ENCODE measurements around the gene ALPL. TPM values are rescaled to one million over a fixed set of nuclear protein-coding genes. Genes with fewer than 3 reads are reported as not detected.

ALPL gene
- total RNA-seq, 2 experiments from 2014 or later, result not detected

GRCh38 chr1:21597753-21598152 is 88.5 kb downstream of the ALPL start:
- POLR2A ChIA-PET, result no interaction called here
- TF ChIP-seq CTCF (IDR thresholded peaks at IDR 0.05), result no peak
- Mint-ChIP-seq H3K27ac (no peak overlapping the region), H3K27me3 (no peaks in the 10 kb centered on the region), H3K4me3 (no peak overlapping the region), H3K36me3 (ENCODE audit: low read depth) (no peaks in the 10 kb centered on the region), H3K4me1 (ENCODE audit: low read depth) (no peaks in the 10 kb centered on the region), H3K9me3 (no peaks in the 10 kb centered on the region)
- intact Hi-C loops (cut with micrococcal nuclease), result no loop called here
- DNase-seq, result no peak
- ATAC-seq, result no peak
- CTCF ChIA-PET, result no interaction called here

DNA sequence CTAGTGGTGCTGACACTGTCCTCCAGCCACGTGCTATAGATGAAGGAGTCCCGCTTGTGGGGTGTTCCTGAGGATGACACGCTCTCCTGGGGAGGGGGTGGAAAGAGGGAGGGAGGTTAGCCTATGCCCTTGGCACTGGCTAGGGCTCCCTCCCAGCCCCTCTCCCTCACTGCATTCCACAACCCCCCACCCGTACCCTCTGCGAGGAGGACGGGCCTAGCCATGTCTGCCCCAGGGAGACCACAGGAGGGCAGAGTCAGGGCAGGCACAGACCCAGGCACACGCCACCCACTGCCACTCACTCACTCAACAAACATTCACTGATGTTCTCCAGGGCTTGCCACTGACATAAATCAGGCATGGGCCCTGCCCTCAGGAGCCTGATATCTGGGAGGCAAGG is 89.2 kb downstream of the ALPL start:
- Mint-ChIP-seq H3K36me3 (ENCODE audit: low read depth) (no peaks in the 10 kb centered on the region), H3K4me3 (no peak overlapping the region), H3K27me3 (no peaks in the 10 kb centered on the region), H3K27ac (no peak overlapping the region), H3K4me1 (ENCODE audit: low read depth) (no peaks in the 10 kb centered on the region), H3K9me3 (no peaks in the 10 kb centered on the region)
- intact Hi-C loops (cut with micrococcal nuclease), result no loop called here
- ATAC-seq (no peak), DNase-seq (no peak)
- TF ChIP-seq CTCF (IDR thresholded peaks at IDR 0.05), result no peak
- POLR2A ChIA-PET, result no interaction called here
- CTCF ChIA-PET, result no interaction called here

DNA sequence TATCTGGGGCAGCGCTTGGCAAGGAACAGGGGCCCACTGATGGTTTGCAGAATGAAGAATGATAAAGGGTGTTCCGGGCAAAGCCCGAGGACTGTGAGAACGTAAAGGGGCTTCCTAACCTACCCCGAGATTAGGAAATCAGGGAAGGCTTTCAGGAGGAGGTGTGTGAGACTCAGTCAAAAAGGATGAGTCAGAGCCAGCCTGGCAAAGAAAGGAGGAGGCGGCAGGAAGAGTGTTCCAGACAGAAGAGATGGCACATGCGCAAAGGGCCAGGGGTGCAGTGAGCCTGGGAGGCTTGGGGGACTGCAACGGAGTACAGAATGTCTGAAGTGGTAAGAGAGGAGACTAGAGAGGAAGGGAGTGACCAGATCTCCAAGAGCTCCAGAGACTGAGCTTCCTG is 89.7 kb downstream of the ALPL start:
- ATAC-seq (no peak), DNase-seq (no peak)
- ChIA-PET CTCF (no interaction called here), POLR2A (no interaction called here)
- no peak for TF ChIP-seq CTCF (IDR thresholded peaks at IDR 0.05)
- Mint-ChIP-seq H3K27ac (no peak overlapping the region), H3K9me3 (no peaks in the 10 kb centered on the region), H3K4me1 (ENCODE audit: low read depth) (no peaks in the 10 kb centered on the region), H3K27me3 (no peaks in the 10 kb centered on the region), H3K4me3 (no peak overlapping the region), H3K36me3 (ENCODE audit: low read depth) (no peaks in the 10 kb centered on the region)
- intact Hi-C loops (cut with micrococcal nuclease), result no loop called here

GRCh38 chr1:21599402-21599801 is 90.2 kb downstream of the ALPL start:
- DNase-seq, result no peak
- ChIA-PET POLR2A (no interaction called here), CTCF (no interaction called here)
- Mint-ChIP-seq H3K4me1 (ENCODE audit: low read depth) (no peaks in the 10 kb centered on the region), H3K27me3 (no peaks in the 10 kb centered on the region), H3K27ac (no peak overlapping the region), H3K9me3 (no peaks in the 10 kb centered on the region), H3K4me3 (no peak overlapping the region), H3K36me3 (ENCODE audit: low read depth) (no peaks in the 10 kb centered on the region)
- TF ChIP-seq CTCF (IDR thresholded peaks at IDR 0.05), result no peak
- intact Hi-C loops (cut with micrococcal nuclease), result no loop called here
- no peak for ATAC-seq

- POLR2A ChIA-PET, result interaction anchor here (0.9 kb wide), 1 partner anchor 9 kb away, joined by 6 read pairs; no protein-coding TSS in a partner anchor
- no peak overlapping the region for H3K4me3 Mint-ChIP-seq
- CTCF ChIA-PET, result no interaction called here
- no peak for ATAC-seq
- H3K9me3 Mint-ChIP-seq, result no peaks in the 10 kb centered on the region
- no peak overlapping the region for H3K27ac Mint-ChIP-seq
- H3K27me3 Mint-ChIP-seq, result no peaks in the 10 kb centered on the region
- intact Hi-C loops (cut with micrococcal nuclease), result no loop called here
- TF ChIP-seq CTCF (IDR thresholded peaks at IDR 0.05), result no peak
- no peak for DNase-seq
- H3K4me1 Mint-ChIP-seq (ENCODE audit: low read depth), result no peaks in the 10 kb centered on the region
- no peaks in the 10 kb centered on the region for H3K36me3 Mint-ChIP-seq (ENCODE audit: low read depth)
Measured at GRCh38 chr1:21601278-21602048, 92.2 kb downstream of the ALPL start.
